Smooth muscle cell (in vitro differentiated cells): ENCODE results near the gene ABHD17C. TPM values are rescaled to one million over a fixed set of nuclear protein-coding genes. Genes with fewer than 3 reads are reported as not detected.

Experiments used
- DNase-seq: peaks from one replicate; lab custom pipeline; 2025; ENCODE audit not compliant: unreplicated experiment; lab: John Stamatoyannopoulos, UW
- H2AFZ ChIP-seq: fragments of 200-600 bp; sonication (generic); 2 replicates; pipeline ENCODE4 v1.6.0; 2016; ENCODE audit warnings: antibody characterized with exemption, low read depth, mild to moderate bottlenecking
- H3F3A ChIP-seq: fragments of 200-600 bp; sonication (generic); 2 replicates; pipeline ENCODE4 v1.6.0; 2017; ENCODE audit warnings: antibody characterized with exemption, low read depth
- H3K27ac ChIP-seq: fragments of 200-600 bp; sonication (generic); 2 replicates; pipeline ENCODE4 v1.5.1; 2016; ENCODE audit warnings: low read depth, mild to moderate bottlenecking
- H3K27me3 ChIP-seq: fragments of 200-600 bp; sonication (generic); 2 replicates; pipeline ENCODE4 v1.6.1; 2016; ENCODE audit warnings: low read depth, mild to moderate bottlenecking
- H3K36me3 ChIP-seq: fragments of 200-600 bp; sonication (generic); 2 replicates; pipeline ENCODE4 v1.5.1; 2016; ENCODE audit warnings: low read depth
- H3K4me1 ChIP-seq: fragments of 200-600 bp; sonication (generic); 2 replicates; pipeline ENCODE4 v1.5.1; 2016; ENCODE audit warnings: low read depth
- H3K4me2 ChIP-seq: fragments of 200-600 bp; sonication (generic); 2 replicates; pipeline ENCODE4 v1.6.0; 2016; ENCODE audit warnings: mild to moderate bottlenecking
- H3K4me3 ChIP-seq: fragments of 200-600 bp; sonication (generic); 2 replicates; pipeline ENCODE4 v1.5.1; 2016; ENCODE audit warnings: mild to moderate bottlenecking
- H3K79me2 ChIP-seq: fragments of 200-600 bp; sonication (generic); 2 replicates; pipeline ENCODE4 v1.6.0; 2016; ENCODE audit warnings: low read depth, mild to moderate bottlenecking
- H3K9ac ChIP-seq: fragments of 200-600 bp; sonication (generic); 2 replicates; pipeline ENCODE4 v1.6.0; 2016; ENCODE audit warnings: low read depth
- H3K9me3 ChIP-seq: fragments of 200-600 bp; sonication (generic); replicated peaks from 2 replicates; pipeline ENCODE4 v1.5.1; 2016; ENCODE audit warnings: low read depth
- H4K20me1 ChIP-seq: fragments of 200-600 bp; sonication (generic); 2 replicates; pipeline ENCODE4 v1.6.0; 2016; ENCODE audit warnings: low read depth
- CTCF ChIP-seq: fragments of 200-600 bp; sonication (generic); IDR thresholded peaks from 2 replicates; pipeline ENCODE4 v1.5.1; 2017; ENCODE audit warnings: borderline replicate concordance, mild to moderate bottlenecking, antibody characterized with exemption; ENCODE audit not compliant: insufficient read depth, poor library complexity, severe bottlenecking
- WGBS: methylation state at CpG from one replicate; pipeline ENCODE4 v1.1.7; 2016; ENCODE audit warnings: low lambda C conversion rate; 5-methylcytosine and 5-hydroxymethylcytosine counted together
- polyA plus RNA-seq: library from polyadenylated mRNA; unstranded; fragments of >200 nt; fragmentation: Nextera tagmentation; extraction: Ambion mirVana; gene quantifications from 2 replicates; pipeline ENCODE4 v1.2.1, GENCODE V29; 2016
- total RNA-seq: library from RNA; depleted of rRNA; stranded (reverse); fragments of >200 nt; gene quantifications from 2 replicates; pipeline ENCODE4 v1.2.3, GENCODE V29; 2014

Gene ABHD17C
- total and polyA plus RNA-seq, 2 experiments from 2014 or later = 3.1 to 4.1 TPM

GRCh38 chr15:80796407-80796806 is 101.3 kb downstream of the ABHD17C start:
- Histone ChIP-seq H4K20me1 (no peaks in the 10 kb centered on the region), H2AFZ (no peak overlapping the region), H3K4me3 (no peak overlapping the region), H3K36me3 (no peaks in the 10 kb centered on the region), H3K9me3 (no peaks in the 10 kb centered on the region), H3K79me2 (no peaks in the 10 kb centered on the region), H3F3A (no peaks in the 10 kb centered on the region), H3K9ac (no peak overlapping the region), H3K4me2 (no peak overlapping the region), H3K27me3 (peaks cover 10% of the 10 kb centered on the region), H3K27ac (no peak overlapping the region), H3K4me1 (no peaks in the 10 kb centered on the region)
- WGBS = 91% methylated on average over 5 of the region's 5 CpGs
- no peak for DNase-seq
- TF ChIP-seq CTCF = no peak

GRCh38 chr15:80798911-80799310 is 103.8 kb downstream of the ABHD17C start:
- H3K4me1 ChIP-seq = no peaks in the 10 kb centered on the region
- TF ChIP-seq CTCF = no peak
- no peak overlapping the region for H3K27ac ChIP-seq
- H3K4me2 ChIP-seq = no peak overlapping the region
- H3K9me3 ChIP-seq = no peaks in the 10 kb centered on the region
- WGBS = 65% methylated on average over 3 of the region's 3 CpGs
- H3K36me3 ChIP-seq = no peaks in the 10 kb centered on the region
- no peak for DNase-seq
- no peaks in the 10 kb centered on the region for H4K20me1 ChIP-seq
- H2AFZ ChIP-seq = no peak overlapping the region
- H3K79me2 ChIP-seq = no peaks in the 10 kb centered on the region
- no peak overlapping the region for H3K4me3 ChIP-seq
- H3K27me3 ChIP-seq = no peaks in the 10 kb centered on the region
- no peak overlapping the region for H3K9ac ChIP-seq
- H3F3A ChIP-seq = no peaks in the 10 kb centered on the region

- H3K4me1 ChIP-seq = no peaks in the 10 kb centered on the region
- H3K36me3 ChIP-seq = no peaks in the 10 kb centered on the region
- 87% methylated on average over 5 of the region's 5 CpGs for WGBS
- no peak overlapping the region for H3K9ac ChIP-seq
- no peaks in the 10 kb centered on the region for H3K79me2 ChIP-seq
- H3F3A ChIP-seq = no peaks in the 10 kb centered on the region
- no peak overlapping the region for H2AFZ ChIP-seq
- H3K27ac ChIP-seq = no peak overlapping the region
- H4K20me1 ChIP-seq = no peaks in the 10 kb centered on the region
- no peak overlapping the region for H3K4me3 ChIP-seq
- H3K9me3 ChIP-seq = no peaks in the 10 kb centered on the region
- DNase-seq = no peak
- H3K27me3 ChIP-seq = no peaks in the 10 kb centered on the region
- TF ChIP-seq CTCF = no peak
- H3K4me2 ChIP-seq = no peak overlapping the region
Measured at GRCh38 chr15:80800067-80800466, 105.0 kb downstream of the ABHD17C start.

DNA sequence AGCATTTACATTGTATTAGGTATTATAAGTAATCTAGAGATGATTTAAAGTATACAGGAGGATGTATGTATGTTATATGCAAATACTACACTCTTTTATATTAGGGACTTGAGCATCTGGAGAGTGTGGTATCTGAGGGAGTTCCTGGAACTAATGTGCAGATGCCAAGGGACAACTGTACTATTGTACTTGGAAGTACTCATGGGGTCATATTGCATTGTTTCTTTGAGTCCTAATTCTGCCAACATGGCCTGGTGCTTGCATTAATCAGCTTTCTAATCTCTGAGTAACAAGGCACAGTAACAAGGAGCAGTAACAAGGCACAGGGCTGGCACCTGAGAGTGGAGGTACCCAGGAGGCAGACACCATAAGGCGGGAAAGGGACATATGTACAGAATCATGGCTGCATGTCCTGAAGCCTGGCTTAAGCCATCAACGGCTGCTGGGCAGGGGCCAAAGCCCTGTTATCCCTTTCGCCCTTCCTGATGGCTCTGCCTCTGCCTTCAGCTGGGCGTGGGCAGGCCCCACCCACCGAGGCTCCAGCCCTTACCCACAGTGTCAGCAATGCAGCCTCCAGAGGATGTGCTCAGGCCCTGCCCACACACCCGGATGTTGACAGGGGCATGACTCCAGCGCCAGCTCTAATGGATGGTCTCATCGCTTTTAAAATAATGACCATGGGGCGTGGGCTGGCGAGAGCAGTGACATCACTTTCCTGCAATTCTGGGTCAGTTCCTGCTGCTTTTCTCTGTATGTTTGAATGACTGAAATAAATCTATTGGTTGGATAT is 107.0 kb downstream of the ABHD17C start:
- H3K4me3 ChIP-seq = no peak overlapping the region
- H3K4me1 ChIP-seq = no peaks in the 10 kb centered on the region
- H3K9me3 ChIP-seq = no peaks in the 10 kb centered on the region
- no peaks in the 10 kb centered on the region for H3K36me3 ChIP-seq
- H3K27ac ChIP-seq = no peak overlapping the region
- H3F3A ChIP-seq = no peaks in the 10 kb centered on the region
- TF ChIP-seq CTCF = no peak
- H3K79me2 ChIP-seq = no peaks in the 10 kb centered on the region
- H3K4me2 ChIP-seq = no peak overlapping the region
- no peaks in the 10 kb centered on the region for H4K20me1 ChIP-seq
- no peaks in the 10 kb centered on the region for H3K27me3 ChIP-seq
- no peak overlapping the region for H2AFZ ChIP-seq
- no peak for DNase-seq
- WGBS = 77% methylated on average over 10 of the region's 10 CpGs
- H3K9ac ChIP-seq = no peak overlapping the region
